Measurements from ENCODE around the gene IL4R.

The IL4R gene

DNA sequence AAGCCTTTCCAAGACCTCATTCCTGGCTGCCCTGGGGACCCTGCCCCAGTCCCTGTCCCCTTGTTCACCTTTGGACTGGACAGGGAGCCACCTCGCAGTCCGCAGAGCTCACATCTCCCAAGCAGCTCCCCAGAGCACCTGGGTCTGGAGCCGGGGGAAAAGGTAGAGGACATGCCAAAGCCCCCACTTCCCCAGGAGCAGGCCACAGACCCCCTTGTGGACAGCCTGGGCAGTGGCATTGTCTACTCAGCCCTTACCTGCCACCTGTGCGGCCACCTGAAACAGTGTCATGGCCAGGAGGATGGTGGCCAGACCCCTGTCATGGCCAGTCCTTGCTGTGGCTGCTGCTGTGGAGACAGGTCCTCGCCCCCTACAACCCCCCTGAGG, 49.5 kb downstream of the IL4R start:
- DNase-seq = no peak

DNA sequence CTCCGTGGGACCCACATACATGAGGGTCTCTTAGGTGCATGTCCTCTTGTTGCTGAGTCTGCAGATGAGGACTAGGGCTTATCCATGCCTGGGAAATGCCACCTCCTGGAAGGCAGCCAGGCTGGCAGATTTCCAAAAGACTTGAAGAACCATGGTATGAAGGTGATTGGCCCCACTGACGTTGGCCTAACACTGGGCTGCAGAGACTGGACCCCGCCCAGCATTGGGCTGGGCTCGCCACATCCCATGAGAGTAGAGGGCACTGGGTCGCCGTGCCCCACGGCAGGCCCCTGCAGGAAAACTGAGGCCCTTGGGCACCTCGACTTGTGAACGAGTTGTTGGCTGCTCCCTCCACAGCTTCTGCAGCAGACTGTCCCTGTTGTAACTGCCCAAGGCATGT, 50.0 kb downstream of the IL4R start:
- no peak for DNase-seq

DNA sequence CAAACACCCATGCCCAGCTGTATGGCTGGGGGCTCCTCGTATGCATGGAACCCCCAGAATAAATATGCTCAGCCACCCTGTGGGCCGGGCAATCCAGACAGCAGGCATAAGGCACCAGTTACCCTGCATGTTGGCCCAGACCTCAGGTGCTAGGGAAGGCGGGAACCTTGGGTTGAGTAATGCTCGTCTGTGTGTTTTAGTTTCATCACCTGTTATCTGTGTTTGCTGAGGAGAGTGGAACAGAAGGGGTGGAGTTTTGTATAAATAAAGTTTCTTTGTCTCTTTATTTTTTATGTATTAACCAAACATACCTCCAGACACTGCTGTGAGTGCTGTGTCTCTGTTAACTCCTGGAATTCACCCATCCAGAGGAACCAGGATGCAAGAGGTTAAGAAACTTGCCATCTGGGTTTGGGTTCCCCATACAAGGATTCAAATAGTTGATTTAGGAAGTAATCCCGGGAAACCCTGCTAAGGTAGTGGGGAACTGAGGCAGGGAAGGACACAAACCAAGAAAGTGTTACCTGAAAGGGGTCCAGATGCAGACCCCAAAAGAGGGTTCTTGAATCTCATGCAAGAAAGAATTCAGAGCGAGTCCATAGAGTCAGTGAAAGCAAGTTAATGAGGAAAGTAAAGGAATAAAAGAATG, 50.8 kb downstream of the IL4R start:
- no peak for DNase-seq

DNA sequence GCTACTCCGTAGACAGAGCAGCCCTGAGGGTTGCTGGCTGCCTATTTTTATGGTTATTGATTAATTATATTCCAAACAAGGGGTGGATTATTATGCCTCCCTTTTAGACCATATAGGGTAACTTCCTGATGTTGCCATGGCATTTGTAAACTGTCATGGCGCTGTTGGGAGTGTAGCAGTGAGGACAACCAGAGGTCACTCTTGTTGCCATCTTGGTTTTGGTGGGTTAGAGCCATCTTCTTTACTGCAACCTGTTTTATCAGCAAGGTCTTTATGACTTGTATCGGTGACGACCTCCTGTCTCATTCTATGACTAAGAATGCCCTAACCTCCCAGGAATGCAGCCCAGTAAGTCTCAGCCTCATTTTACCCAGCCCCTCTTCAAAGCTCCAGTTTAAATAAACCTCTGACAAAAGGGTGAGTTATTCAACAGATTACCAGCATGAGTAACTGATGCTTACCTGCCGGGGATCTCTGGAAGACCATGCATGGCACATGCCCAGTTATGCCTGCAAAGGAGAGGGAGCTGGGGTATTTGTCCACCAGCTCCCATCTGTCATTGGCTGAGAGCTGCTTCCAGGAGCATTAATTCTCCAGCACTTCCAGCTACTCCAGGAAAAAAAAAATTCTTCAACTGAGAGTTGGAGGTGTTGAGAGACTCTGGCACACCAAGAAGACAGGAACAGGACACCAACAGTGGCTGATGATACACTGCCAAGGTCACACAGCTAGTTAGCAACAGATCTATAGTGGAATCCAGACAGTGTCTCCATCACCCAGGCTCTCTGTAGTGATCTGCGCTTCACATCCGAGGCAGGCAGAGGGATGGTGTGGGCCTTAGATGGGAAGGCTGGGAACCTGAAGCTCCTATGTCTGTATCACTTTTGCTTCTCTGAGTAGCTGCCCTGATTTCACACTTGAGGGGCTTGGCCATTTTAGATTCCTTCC, 51.6 kb downstream of the IL4R start:
- no peak for DNase-seq

DNA sequence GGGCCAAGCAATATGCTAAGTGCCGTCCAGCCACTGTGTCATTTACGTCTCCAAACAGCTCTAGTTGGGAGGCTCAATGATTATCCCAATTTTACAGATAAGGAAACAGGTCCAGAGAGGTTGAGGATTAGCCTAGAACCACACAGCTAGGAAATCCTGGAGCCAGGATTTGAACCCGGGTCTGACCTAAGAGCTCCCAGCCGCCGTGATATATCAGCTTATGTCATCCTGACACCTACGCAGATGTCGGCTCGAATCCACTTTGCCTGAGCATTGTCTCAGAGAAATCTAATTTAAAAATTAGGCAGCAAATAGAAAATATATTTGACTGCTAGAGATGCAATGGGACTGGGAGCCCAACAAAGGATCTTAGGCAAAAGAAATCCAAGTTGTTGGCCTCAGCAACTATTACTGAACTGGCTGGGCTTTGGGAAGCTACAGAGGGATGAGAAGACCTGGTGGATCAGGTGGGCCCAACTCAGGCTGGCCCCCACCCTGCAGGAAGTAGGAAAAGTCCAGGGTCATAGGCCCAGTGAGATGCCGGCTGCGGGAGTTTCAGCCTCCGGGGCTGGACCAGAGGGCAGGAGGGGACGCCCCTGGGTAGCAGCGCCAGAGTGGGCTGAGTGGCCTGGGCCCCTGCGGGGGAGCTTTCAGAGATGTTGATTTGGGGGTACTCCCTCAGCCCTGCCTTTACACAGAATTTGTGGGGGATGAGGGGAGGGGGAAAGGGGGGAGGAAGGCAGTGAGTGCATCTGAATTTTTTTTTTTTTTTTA, 53.1 kb downstream of the IL4R start:
- DNase-seq = no peak

DNA sequence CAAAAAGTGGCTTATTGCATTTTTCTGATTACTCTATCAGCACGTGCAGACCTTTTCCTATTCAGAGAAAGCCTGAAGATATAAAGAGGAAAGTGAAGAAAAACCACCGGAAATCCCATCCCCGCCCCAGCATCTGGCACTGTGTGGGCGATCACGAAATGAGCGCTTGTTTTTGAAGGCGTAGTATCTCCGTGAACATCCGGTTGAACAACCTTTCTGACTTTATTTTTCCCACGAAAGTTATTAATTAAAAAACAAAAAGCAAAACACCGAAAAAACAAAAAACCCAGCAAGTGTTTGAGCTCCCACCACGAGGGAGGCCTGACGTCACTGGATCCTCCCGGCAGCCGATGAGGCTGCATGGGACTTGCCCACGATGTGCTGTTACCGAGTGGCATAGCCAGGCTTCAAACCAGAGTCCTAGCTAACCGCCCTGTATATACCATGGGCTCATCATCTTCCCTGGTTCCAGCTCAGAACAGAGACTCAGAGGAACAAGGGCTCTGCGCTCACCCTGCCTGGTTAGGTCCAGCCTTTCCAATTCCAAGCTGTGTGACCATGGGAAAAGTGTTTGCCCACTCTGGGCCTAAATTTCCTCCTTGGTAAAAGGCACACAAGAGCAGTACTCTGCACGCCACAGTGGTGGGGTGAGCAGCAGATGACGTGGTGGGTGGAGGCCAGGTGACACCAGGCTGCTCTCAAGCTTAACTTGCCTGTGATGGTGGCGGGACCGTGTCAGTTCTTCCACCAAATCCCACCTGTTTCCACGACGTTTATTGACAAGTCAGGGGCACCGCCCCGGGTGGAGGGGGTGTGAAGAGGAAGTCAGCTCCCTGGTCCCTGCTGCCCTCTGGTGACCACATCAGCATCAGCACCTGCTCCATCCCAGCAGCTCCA, 53.9 kb downstream of the IL4R start:
- DNase-seq = peak; percentile 32

DNA sequence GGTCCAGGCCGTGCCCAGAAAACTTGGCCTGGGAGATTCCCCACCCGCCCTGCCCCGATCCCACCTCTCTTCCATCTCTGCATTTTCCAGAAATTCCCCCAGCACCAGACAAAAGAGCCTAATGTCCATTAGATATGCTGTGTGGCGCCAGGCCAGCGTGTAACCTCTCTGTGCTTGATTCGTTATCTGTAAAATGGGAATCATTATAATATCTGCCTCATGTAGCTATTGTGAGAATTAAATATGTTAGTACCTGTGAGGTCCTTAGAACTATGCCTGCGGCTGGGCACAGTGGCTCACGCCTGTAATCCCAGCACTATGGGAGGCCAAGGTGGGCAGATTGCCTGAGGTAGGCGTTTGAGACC, 54.6 kb downstream of the IL4R start:
- DNase-seq = no peak

DNA sequence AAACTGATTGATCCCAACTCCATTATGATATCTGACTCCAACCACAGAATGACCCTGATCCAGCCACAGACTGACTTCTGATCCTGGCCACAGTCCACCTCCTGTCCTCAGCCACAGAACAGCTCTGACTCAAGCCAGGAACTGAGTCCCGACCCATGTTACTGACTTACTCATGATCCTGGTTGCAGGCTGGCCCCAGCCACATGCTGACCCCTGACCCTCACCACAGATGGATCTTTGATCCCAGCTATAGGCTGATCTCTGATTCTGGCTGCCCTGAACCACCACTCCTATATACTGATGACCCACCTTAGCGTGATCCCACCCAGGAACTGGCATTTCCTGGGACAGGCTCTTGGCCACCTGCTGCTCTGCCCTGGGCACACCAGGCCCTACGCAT, 56.0 kb downstream of the IL4R start:
- no peak for DNase-seq

DNA sequence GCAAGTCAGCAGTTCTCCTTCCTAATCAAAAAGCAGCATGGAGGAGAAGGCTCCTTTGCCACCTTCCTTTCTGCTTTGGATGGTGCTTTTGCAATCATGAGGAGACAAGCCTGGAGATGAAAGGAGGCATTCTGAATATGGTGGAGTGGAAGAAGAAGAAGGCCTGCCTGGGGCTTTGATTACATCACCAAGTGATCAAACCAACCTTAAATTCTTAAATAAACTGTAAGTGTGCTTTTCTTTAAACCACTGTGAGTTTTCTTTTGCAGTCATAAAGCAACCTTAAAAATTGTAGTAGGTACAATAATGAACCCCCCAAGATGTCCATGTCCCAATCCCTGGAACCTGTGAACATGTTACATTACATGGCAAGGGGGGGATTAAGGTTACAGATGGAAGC, 56.5 kb downstream of the IL4R start:
- no peak for DNase-seq

DNA sequence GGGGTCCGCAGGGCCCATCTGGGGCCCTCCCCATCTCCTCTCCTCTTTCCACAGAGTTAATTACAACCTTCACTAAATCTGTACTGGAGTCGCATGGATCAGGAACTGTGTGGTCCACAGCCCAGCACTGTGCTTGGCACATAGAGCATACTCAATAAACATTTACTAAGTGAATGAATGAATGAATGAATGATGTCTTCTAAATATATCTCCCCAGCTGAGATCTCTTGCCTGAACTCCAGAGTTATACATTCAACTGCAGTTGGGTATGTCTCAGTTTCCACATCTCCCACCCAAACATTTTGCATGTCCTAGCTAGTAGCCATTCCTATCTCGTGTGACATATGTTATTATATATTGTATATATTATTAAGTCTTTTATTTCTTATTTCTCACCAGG, 59.5 kb downstream of the IL4R start:
- DNase-seq = no peak

DNA sequence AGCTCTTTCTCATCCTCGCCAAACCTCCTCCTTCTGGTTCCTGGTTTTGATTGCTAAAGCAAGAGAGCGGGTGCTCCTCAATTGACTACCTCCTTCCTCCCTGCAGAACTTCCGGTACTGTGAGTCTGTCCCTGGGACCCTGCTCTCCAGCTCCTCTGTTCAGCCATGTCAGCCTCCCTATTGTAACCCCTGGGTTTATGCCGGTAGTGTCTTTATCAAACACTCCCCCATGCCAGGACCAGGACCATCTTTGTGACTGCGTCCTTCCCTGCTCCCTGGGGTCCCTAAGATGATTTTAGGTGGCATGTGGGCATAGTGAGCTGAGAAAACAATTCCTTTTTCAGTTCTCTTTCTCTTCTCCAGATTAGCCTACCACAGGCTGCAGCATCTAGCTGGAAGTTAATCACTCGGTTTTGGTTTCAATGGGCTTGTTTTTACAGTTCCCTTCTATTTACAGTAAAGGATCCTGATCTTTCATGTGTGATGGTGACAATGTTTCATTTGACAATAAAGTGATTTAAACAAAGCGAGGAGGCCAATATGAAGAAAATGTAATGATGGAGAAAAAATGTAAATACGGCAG, 60.5 kb downstream of the IL4R start:
- DNase-seq = no peak

DNA sequence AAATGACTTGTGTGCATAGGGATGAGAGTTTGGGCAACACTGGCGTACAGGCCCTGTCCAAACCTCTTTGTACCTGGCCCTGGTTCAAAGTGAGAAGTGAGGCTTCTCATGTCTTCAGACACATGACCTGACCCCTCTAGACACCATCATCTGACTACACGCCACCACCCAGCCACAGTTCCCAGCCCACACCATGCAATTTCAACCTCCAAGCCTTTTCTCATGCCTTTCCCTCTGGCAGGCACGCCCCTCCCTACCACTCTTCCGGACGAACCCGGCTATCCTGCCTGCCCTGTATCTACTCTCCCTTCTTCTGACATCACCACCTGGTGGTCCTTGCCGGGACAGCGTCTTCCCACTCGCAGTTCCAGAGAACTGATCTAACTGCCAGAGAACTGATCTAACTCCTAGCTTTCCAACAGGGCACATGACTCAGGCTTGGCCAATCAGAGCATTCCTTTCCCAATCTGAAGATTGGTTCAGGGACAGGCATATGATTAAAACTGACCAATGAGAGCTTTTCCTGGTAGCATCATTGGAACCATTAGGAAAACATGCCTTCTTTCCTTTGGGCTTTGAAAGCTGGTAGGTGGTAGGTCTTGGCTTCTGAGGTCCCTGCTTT, 61.1 kb downstream of the IL4R start:
- DNase-seq = peak; percentile 10

DNA sequence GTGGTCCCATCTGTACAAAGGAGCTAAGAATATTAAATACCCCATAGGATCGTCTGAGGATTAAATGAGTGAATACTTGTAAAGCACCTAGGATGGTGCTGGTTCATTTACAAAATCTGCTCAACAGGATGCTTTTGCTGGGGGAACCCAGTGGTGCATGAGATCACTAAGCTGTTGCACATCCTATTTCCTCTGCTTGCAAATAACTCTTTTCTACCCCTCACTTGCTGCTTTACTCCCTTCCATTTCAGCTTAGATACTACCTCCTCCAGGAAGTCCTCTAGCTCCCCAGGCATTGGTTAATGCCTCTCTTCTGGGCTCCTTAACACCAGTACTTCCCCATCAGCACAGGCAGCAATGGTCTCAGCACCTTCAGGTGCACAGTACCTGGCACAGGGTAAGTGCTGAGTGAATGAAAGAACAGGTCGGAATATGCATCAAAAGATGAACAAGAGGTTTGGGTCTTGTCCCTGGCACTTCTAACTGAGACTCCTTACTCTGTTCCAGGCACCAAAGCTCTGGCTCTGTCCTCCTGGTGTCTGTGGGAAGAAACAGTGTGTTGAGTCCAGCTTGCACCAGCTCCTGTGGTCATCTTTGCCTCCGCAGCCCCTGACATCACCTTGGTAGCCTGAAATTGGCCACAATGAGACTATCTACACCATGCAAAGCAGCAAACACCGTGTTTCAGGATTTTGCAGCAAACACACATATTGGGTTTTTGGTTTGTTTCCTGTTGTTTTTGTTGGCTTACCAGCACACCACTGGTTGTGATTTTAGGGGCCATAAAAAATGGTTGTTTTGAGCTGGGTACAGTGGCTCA, 64.1 kb downstream of the IL4R start:
- no peak for DNase-seq

DNA sequence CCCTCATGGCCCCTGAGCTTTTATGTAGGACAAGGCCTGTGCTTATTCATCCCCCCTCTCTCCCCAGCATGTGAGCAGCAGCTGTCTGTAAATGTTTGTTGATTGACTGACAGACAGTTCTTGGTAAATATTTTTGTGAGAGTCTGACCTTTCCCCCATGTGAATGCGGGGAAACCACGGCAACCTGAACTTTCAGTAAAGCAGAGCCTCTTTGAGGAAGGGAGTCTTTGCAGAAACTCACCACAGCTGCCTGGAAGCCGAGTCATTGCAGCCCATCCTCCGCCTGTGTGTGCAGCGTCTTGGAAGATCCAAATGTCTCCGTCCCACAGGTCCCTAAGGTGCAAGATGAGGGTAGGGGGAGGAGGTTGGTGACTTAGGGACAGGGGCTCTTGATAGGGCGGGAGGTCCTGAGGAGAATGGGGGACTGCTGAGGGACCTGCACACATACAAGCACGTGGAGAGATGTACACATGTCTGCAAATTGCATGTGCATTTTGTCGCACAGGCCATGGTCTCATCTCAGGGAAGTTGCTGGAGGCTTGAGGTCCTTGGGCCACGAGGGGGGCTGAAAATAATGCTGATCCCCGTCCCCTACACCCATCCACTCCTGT, 65.2 kb downstream of the IL4R start:
- DNase-seq = no peak

DNA sequence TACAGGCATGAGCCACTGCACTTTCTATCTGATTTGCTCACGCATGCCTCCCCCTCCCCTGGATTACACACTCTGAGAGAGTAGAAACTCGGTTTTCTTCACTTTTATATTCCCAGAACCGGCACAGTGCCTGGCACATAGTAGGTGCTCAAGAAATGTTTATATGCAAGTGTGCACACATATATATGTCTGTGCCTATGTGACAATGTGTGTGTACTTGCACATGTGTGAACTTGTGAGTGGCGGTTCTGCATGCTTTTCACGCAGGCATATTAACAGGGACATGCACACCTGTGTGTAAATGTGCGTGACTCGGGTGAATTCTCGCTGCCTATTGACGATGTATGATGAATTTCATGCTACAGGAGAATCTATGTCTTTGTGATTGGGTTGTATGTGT, 66.1 kb downstream of the IL4R start:
- no peak for DNase-seq

DNA sequence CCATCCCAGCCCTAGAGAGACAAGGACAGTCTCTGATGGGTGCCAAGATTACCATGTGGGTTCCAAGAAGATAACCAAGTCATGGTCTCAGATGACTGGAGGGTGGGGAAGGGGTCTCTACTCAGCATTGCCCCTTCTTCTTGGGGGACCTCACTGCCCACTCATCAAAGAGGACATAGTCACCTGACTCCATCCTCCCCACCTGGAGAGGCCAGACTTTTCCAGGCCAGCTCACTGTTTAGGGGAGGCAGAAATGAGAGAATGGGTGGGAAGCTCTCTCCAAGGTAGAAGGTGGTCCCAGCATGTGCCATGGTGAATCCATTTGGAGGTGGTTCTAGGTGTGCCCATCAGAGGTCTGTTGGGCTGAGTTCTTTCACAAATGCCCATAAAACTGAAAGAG, 67.5 kb downstream of the IL4R start:
- DNase-seq = no peak

DNA sequence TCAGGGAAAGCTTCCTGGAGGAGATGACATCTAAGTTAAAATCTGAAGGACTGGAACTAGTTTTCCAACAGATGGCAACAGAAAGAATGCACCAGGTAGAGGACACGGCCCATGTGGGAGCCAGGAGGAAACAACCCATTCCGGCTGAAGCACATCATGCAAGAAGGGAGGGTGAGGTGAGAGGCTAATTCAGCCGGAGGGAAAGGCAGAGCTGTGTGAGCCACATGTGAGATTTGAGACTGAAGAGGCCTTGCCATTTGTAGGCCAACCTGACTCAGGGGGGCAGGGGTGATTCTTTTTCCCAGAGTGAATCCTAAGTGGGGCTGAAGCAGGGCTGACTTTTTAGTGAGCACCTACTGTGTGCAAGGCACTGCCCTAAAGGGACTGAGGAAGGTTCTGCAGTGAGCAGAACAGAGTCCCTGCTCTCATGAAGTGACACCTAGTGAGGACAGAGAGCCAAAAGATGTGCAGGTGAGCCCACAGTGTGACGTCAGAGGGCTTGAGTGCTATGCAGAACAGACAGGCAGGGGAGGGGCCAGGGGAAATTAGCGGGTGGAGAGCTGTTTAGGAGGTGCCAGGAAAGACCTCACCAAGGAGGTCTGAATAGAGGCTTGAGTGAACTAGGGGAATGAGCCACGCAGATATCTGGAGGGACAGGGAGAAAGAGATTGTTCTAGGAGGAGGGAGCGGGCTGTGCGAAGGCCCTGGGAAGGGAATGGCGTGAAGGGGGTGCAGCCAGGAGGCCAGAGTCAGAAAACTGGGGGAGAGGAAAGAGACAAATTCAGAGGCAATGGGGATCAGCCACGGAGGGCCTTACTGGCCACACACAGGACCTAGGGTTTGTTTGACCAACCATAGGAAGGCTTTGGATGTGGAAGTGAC, 68.4 kb downstream of the IL4R start:
- no peak for DNase-seq

DNA sequence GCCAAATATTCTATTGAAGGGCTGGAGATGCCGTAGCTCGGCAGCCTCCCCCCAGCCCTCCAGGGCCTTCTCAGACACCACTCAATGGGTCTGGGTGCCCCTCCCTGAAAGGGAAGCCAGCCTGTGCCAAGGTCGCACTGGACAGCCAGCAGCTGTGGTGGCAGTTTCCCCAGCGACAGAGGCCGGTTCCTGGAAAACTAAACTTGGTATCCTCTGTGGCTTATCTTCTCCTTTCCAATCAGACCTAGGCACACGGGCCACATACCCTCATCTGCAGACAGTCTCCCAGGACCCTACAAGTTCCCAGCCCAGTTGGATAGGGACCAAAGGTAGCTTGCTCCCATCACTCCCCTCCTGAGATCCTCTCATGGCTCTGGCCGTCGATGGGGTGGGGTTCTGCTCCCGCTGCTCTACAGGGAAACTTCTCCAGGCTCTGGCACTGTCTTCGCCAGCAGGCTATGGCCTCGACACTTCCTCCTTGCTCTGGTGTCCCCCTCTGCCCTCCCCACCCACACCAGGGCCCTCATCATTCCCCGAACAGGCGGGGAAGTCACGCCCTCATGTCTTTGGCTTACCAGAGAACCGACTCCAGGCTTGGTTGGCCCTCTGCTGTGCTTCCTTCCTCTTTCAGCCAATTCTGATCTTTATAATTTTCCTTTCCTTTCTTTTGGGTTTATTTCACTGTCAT, 69.9 kb downstream of the IL4R start:
- DNase-seq = no peak

DNA sequence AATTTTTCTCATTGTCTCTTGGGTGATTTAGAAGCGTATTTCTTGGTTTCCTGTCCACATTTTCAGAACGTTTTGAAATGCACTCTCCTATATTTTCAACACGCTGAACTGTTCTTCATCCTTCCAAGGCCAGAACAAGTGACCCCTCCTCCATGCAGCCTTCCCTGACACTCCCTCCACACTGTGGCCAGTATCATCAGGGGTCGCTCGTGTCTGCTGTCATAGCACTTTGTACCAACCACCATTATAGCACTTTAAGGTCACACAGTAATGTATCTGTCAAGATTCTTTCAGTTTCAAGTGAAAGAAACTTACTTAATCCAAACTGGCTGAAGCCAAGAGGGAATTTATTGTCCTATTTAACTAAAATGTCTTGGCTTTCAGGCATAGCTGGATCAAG, 70.7 kb downstream of the IL4R start:
- DNase-seq = no peak

Data from COR-L47 (cell line).